Transverse colon (tissue), 4 donors: ENCODE results near the gene CDK5RAP2. TPM values are rescaled to one million over a fixed set of nuclear protein-coding genes. Genes with fewer than 3 reads are reported as not detected.

Experiments
- DNase-seq: peaks from one replicate; pipeline ENCODE4 v3.0.0-alpha.2; 2019
- H3K27ac ChIP-seq, 4 donors: fragments of 200-600 bp; sonication (generic); 2 replicates each; pipeline ENCODE4 v1.5.1; 2016 to 2018; ENCODE audit warnings: inconsistent platforms in 4 of 4
- H3K27me3 ChIP-seq: fragments of 200-600 bp; sonication (generic); 2 replicates; pipeline ENCODE4 v1.5.1; 2017; ENCODE audit warnings: inconsistent platforms
- H3K36me3 ChIP-seq, 4 donors: fragments of 200-600 bp; sonication (generic); 2 replicates each; pipeline ENCODE4 v1.5.1; 2017 to 2019; ENCODE audit warnings: inconsistent platforms in 4 of 4
- H3K4me1 ChIP-seq, 4 donors: fragments of 200-600 bp; sonication (generic); 2 replicates each; pipeline ENCODE4 v1.5.1; 2017 to 2020; ENCODE audit warnings: inconsistent platforms in 4 of 4
- H3K4me3 ChIP-seq, 4 donors: fragments of 200-600 bp; sonication (generic); 1 replicate in 1 of 4; 2 replicates in 3 of 4; pipeline versions ENCODE4 v1.5.1 to v1.6.1; 2017 to 2019; ENCODE audit warnings: inconsistent platforms in 4 of 4
- H3K9me3 ChIP-seq, 2 donors: fragments of 200-600 bp; sonication (generic); 2 replicates each; pipeline ENCODE4 v1.5.1; 2017 to 2019; ENCODE audit warnings: inconsistent platforms in 2 of 2
- EP300 ChIP-seq: sonication (generic); formaldehyde crosslinking; IDR thresholded peaks from one replicate; pipeline ENCODE4 v1.6.1; 2017; ENCODE audit warnings: antibody characterized with exemption, low read depth
- POLR2A ChIP-seq: fragments of 450-650 bp; IDR thresholded peaks from one replicate; pipeline ENCODE4 v1.6.1; 2016; ENCODE audit warnings: antibody characterized with exemption, mild to moderate bottlenecking, moderate library complexity
- POLR2AphosphoS5 ChIP-seq, 3 donors: sonication (generic); formaldehyde crosslinking; IDR thresholded peaks; one replicate each; pipeline ENCODE4 v1.6.1; 2016; ENCODE audit warnings: antibody characterized with exemption in 3 of 3
- WGBS, 2 donors: methylation state at CpG; one replicate each; pipeline ENCODE4 v1.1.5; 2018; ENCODE audit warnings: low coverage in 1 of 2; 5-methylcytosine and 5-hydroxymethylcytosine counted together
- in situ Hi-C, 4 donors: fragments of 200-750 bp; cut with MboI; loops; one replicate each; pipeline versions ENCODE4 v1.15.0 to v1.15.1; 2017; ENCODE audit warnings: low sequenced_read_pairs in 3 of 4, low pct_ligation_motif_present in 1 of 4, low pct_unique_long_range_greater_than_20kb in 1 of 4
- intact Hi-C: fragments of 100-400 bp; cut with DNase I; formaldehyde crosslinking; loops from one replicate; pipeline ENCODE4 v1.15.1; 2023; ENCODE audit warnings: low total_unique reads
- total RNA-seq, 4 donors: library from RNA; depleted of rRNA; stranded (reverse); fragments of >200 nt; gene quantifications; one replicate each; pipeline ENCODE4 v1.1.0, GENCODE V29; 2016
- TF ChIP-seq, protein P1 (sequence below), 5 experiments: fragments of 200-600 bp in 3 of 5; fragments of 450-650 bp in 2 of 5; sonication (generic) in 3 of 5; IDR thresholded peaks; 1 replicate in 2 of 5; 2 replicates in 3 of 5; pipeline ENCODE4 v1.5.1; 2016 to 2017; ENCODE audit warnings: antibody characterized with exemption in 5 of 5, inconsistent platforms in 3 of 5, mild to moderate bottlenecking in 2 of 5, moderate library complexity in 1 of 5

The CDK5RAP2 gene
- total RNA-seq, 4 donors from 2014 or later: 23.6 to 154 (median 28.0) TPM

DNA sequence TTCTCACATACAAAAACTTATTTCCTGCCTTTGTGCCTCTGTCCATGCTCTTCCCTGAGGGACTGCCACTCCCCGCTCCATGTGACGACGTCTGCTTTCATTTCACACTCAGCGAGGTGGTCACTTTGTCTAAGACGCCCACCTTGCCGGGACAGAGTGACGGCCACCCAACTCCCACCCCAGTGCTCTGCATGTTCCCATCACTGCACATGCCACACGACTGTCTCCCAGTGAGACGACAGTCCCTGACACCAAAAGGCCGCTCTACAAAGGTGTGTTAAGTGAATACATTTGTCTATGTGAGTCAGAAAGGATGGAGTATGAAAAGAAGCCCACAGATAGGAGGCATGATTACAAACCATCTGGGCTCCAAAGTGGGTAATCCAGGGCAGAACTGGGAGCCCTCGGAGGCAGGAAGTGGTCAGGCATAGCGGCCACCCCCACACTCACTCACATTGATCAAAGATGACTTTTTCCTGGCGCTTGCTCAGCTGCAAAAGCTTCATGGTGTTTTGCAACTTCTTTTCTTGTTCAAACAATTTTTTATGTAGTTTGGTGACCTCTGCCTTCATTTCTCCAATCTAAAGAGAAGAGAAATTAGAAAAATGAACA is 185.8 kb downstream of the CDK5RAP2 start:
- in situ Hi-C loops (no loop called here), intact Hi-C loops (no loop called here)
- 83 to 84% methylated on average over 6 to 13 of the region's 13 CpGs for WGBS, 2 donors
- no peak for TF ChIP-seq EP300
- Histone ChIP-seq H3K9me3 (no peaks in the 10 kb centered on the region), H3K4me1 (no peaks in the 10 kb centered on the region), H3K27me3 (no peaks in the 10 kb centered on the region), H3K36me3 (peaks cover 0 to 30% (median 7%) of the 10 kb centered on the region in 4 donors), H3K4me3 (no peak overlapping the region), H3K27ac (no peak overlapping the region)
- DNase-seq: no peak

GRCh38 chr9:120393386-120394057 is 186.4 kb downstream of the CDK5RAP2 start:
- intact Hi-C loops: no loop called here
- WGBS, 2 donors: 40 to 86% methylated on average over 2 to 7 of the region's 7 CpGs
- no peak overlapping the region for H3K4me3 ChIP-seq

GRCh38 chr9:120392711-120393110 is 187.3 kb downstream of the CDK5RAP2 start:
- Histone ChIP-seq H3K4me1 (no peaks in the 10 kb centered on the region), H3K4me3 (no peak overlapping the region), H3K27ac (no peak overlapping the region), H3K36me3 (peaks cover 0 to 28% (median 7%) of the 10 kb centered on the region in 4 donors), H3K27me3 (no peaks in the 10 kb centered on the region), H3K9me3 (no peaks in the 10 kb centered on the region)
- WGBS, 2 donors: 83 to 96% methylated on average over 1 to 8 of the region's 8 CpGs
- in situ Hi-C loops: no loop called here
- TF ChIP-seq POLR2AphosphoS5 (IDR thresholded peaks at IDR 0.05) (no peak), EP300 (no peak), POLR2A (no peak)
- TF ChIP-seq, protein P1, sequence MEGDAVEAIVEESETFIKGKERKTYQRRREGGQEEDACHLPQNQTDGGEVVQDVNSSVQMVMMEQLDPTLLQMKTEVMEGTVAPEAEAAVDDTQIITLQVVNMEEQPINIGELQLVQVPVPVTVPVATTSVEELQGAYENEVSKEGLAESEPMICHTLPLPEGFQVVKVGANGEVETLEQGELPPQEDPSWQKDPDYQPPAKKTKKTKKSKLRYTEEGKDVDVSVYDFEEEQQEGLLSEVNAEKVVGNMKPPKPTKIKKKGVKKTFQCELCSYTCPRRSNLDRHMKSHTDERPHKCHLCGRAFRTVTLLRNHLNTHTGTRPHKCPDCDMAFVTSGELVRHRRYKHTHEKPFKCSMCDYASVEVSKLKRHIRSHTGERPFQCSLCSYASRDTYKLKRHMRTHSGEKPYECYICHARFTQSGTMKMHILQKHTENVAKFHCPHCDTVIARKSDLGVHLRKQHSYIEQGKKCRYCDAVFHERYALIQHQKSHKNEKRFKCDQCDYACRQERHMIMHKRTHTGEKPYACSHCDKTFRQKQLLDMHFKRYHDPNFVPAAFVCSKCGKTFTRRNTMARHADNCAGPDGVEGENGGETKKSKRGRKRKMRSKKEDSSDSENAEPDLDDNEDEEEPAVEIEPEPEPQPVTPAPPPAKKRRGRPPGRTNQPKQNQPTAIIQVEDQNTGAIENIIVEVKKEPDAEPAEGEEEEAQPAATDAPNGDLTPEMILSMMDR (IDR thresholded peaks at IDR 0.05): no peak
- intact Hi-C loops: no loop called here
- no peak for DNase-seq

More at GRCh38 chr9:120393386-120394057, 186.4 kb downstream of the CDK5RAP2 start:
- H3K36me3 ChIP-seq: peaks cover 0 to 30% (median 7%) of the 10 kb centered on the region in 4 donors
- no peak for DNase-seq
- TF ChIP-seq POLR2AphosphoS5 (IDR thresholded peaks at IDR 0.05): no peak
- TF ChIP-seq POLR2A: no peak
- TF ChIP-seq EP300: no peak
- TF ChIP-seq, protein P1 (IDR thresholded peaks at IDR 0.05): no peak
- in situ Hi-C loops: no loop called here
- no peak overlapping the region for H3K27ac ChIP-seq
- H3K9me3 ChIP-seq: no peaks in the 10 kb centered on the region
- no peaks in the 10 kb centered on the region for H3K27me3 ChIP-seq
- H3K4me1 ChIP-seq: no peaks in the 10 kb centered on the region

DNA sequence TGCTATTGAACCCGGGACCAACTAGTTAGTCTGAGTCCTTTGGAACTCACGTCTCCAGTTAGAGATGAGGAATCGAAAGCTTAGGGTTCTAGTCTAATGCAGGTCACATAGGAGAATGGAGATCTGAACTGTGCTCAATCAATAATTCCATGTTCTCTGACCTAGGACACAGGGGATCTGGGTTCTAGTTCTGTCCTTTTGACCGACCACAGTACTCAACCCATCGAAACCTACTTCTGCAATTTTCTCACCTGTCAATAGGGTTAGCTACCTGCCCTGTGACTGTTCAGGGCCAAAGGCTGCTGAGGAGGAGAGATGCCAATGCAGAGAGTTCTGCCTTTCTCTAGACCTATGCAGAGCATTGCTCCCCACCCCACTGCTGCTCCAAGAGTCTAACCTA is 187.7 kb downstream of the CDK5RAP2 start:
- Histone ChIP-seq H3K4me1 (peaks cover 0 to 1% (median 0%) of the 10 kb centered on the region in 4 donors), H3K27me3 (no peaks in the 10 kb centered on the region), H3K36me3 (peaks cover 0 to 28% (median 7%) of the 10 kb centered on the region in 4 donors), H3K9me3 (no peaks in the 10 kb centered on the region), H3K4me3 (no peak overlapping the region), H3K27ac (no peak overlapping the region)
- intact Hi-C loops (no loop called here), in situ Hi-C loops (no loop called here)
- WGBS, 2 donors: 97% methylated on average over 5 of the region's 5 CpGs; no CpG with 5 or more reads in 1 of the 2 donors
- TF ChIP-seq POLR2AphosphoS5 (IDR thresholded peaks at IDR 0.05) (no peak), EP300 (no peak), POLR2A (no peak)
- TF ChIP-seq, protein P1 (IDR thresholded peaks at IDR 0.05): no peak
- DNase-seq: no peak
